IPS DF 6.9 (cell line): ENCODE measurements around the gene CAMTA1.

ENCODE experiments used
- DNase-seq: peaks from one replicate; pipeline ENCODE4 v3.0.0-alpha.2; 2013; ENCODE audit warnings: low read depth, low spot score
- H3K27ac ChIP-seq: one replicate; pipeline ENCODE4 v1.5.1; 2013; ENCODE audit warnings: low read length, control low read depth
- H3K27me3 ChIP-seq: 2 replicates; pipeline ENCODE4 v1.6.1; 2013; ENCODE audit warnings: mild to moderate bottlenecking, low read length; ENCODE audit not compliant: control insufficient read depth, insufficient read depth
- H3K36me3 ChIP-seq: 2 replicates; pipeline ENCODE4 v1.6.1; 2013; ENCODE audit warnings: low read length; ENCODE audit not compliant: control insufficient read depth, insufficient read depth
- H3K4me1 ChIP-seq: 2 replicates; pipeline ENCODE4 v1.6.1; 2013; ENCODE audit warnings: low read length; ENCODE audit not compliant: control insufficient read depth, insufficient read depth
- H3K4me3 ChIP-seq: 2 replicates; pipeline ENCODE4 v1.5.1; 2013; ENCODE audit warnings: mild to moderate bottlenecking, low read length
- H3K9me3 ChIP-seq: 2 replicates; pipeline ENCODE4 v1.6.1; 2013; ENCODE audit warnings: low read length, inconsistent platforms; ENCODE audit not compliant: control insufficient read depth, insufficient read depth
- WGBS: extraction: QIAGEN DNeasy Blood & Tissue Kit; methylation state at CpG from one replicate; pipeline ENCODE4 v1.1.7; 2013; ENCODE audit warnings: mixed read lengths, missing lambda C conversion rate; ENCODE audit not compliant: insufficient read length, insufficient coverage; 5-methylcytosine and 5-hydroxymethylcytosine counted together

Gene CAMTA1

DNA sequence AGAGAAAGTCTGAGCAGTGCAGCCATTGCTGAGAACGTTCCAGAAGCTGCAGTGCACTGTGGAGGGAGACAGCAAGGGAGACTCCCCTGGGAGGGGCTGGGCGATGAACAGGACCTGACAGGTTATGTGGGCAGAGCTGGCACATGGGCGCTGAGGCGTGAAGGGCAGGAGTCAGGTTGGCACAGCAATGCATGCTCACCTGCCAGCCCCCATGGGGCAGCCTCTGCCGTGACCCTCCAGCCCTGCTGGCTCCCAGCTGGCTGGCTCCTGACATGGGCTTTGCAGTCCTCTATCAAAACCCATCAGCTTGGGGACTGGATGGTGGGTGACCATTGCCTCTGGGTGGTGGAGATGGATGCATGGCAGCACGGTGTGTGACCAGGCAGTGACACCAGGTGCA lies 300.3 kb downstream of the CAMTA1 start:
- no peaks in the 10 kb centered on the region for H3K9me3 ChIP-seq
- H3K4me3 ChIP-seq: no peak overlapping the region
- no CpG with 5 or more reads among the region's 6 CpGs for WGBS
- no peaks in the 10 kb centered on the region for H3K4me1 ChIP-seq
- no peak overlapping the region for H3K27ac ChIP-seq
- no peaks in the 10 kb centered on the region for H3K36me3 ChIP-seq
- no peak for DNase-seq
- H3K27me3 ChIP-seq: no peaks in the 10 kb centered on the region

DNA sequence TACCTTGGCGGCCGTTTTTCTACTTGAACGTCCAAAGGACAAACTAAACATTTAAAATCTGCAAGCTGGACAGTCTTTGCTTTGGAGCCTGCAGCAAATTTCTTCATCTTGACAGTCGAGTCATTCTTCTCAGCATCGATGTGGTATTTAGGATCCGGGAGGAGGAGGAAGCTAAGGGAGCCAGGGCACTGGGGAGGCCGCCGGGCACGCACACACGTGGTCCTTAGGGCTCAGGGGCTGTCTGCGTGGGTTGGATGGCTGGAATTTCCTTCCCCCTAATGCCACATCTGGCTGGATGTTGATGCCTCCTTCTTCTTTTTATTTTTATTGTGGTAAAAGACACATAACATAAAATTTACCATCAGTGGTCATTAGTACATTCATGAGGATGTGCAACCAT lies 300.9 kb downstream of the CAMTA1 start:
- Histone ChIP-seq H3K4me3 (no peak overlapping the region), H3K36me3 (no peaks in the 10 kb centered on the region), H3K9me3 (no peaks in the 10 kb centered on the region), H3K27ac (no peak overlapping the region), H3K4me1 (no peaks in the 10 kb centered on the region), H3K27me3 (no peaks in the 10 kb centered on the region)
- DNase-seq: no peak
- no CpG with 5 or more reads among the region's 11 CpGs for WGBS

DNA sequence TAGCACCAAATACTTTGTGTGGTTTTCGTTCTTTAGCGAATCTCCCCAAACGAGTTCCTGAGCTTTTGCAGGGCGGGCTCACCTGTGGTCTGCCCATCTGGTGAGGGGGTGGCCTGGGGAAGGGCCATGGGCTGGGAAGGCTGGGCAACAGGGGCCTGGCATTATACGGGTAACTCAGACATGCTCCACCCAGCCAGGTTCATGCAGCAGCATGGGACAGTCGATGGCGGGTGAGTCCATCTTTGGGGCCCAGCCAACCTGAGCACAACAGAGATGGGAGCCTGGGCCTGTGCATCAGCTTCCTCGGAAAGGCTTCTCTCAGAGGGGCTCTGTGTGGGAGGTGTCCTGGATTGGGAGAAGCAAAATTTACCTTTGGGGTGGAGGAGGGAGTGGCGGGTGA lies 302.6 kb downstream of the CAMTA1 start:
- no peaks in the 10 kb centered on the region for H3K27me3 ChIP-seq
- no peak overlapping the region for H3K27ac ChIP-seq
- WGBS: no CpG with 5 or more reads among the region's 9 CpGs

DNA sequence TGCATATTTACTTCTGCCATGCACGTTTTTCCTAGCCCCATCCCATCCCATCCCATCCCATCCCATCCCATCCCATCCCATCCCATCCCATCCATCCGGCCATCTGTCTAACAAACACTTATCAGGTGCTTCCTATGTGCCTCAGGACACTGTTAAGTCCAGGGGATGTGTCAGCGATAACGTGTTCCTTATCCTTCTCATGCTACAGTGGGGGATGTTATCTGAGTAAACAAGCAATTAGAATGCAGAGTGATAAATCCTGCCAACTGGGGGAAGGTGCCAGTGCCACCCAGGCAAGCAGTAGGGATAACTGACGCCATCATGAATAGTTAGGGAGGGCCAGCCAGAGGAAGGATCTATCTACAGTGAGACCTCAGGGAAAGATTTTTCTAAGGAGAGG lies 304.2 kb downstream of the CAMTA1 start:
- H3K27me3 ChIP-seq: no peaks in the 10 kb centered on the region

More for the DNA sequence above, 302.6 kb downstream of the CAMTA1 start:
- DNase-seq: no peak
- Histone ChIP-seq H3K4me1 (no peaks in the 10 kb centered on the region), H3K9me3 (no peaks in the 10 kb centered on the region), H3K36me3 (no peaks in the 10 kb centered on the region), H3K4me3 (no peak overlapping the region)

DNA sequence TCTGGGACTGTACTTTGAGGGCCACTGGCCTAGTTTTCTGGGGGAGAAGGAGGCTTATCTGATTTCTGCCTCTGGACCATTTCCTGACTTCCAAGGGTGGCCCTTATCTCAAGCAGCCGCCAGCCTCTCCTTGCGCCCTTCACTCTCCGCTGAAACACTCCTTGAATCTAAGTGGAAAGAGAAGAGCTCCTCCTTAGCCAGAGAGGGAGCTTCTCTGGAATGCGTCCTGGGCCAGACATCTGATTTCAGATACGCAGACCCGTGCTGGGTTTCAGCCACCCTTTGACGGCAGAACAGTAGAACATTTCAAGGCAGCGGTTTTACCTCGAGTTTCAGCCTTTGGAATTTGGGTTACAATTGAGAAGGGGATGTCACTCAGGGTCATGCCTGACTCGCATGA lies 308.0 kb downstream of the CAMTA1 start:
- Histone ChIP-seq H3K9me3 (no peaks in the 10 kb centered on the region), H3K27me3 (no peaks in the 10 kb centered on the region), H3K4me1 (no peaks in the 10 kb centered on the region), H3K27ac (no peak overlapping the region), H3K36me3 (no peaks in the 10 kb centered on the region), H3K4me3 (no peak overlapping the region)
- DNase-seq: no peak
- WGBS: no CpG with 5 or more reads among the region's 10 CpGs

More for the DNA sequence above, 304.2 kb downstream of the CAMTA1 start:
- no peak for DNase-seq
- Histone ChIP-seq H3K4me1 (no peaks in the 10 kb centered on the region), H3K9me3 (no peaks in the 10 kb centered on the region), H3K36me3 (no peaks in the 10 kb centered on the region), H3K4me3 (no peak overlapping the region), H3K27ac (no peak overlapping the region)
- WGBS: no CpG with 5 or more reads among the region's 5 CpGs

DNA sequence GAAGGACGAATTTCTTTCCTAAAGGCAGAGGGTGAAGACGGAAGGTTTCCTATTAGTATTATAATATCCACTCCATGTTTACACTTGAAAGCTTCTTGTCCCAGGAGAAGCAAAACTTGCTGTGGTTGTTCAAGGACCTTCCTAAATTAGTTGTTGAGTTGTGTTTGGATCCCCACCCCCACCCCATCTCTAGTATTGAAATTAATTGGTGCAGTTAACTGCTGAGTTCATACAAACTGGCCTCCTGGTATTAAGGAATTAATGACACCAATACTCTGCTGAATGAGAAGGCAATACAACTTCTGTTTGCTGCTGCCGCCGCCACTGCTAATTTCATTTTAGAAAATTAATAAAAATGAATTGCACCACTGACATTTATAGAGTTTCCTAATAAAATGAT lies 308.8 kb downstream of the CAMTA1 start:
- no peak overlapping the region for H3K27ac ChIP-seq
- no peaks in the 10 kb centered on the region for H3K27me3 ChIP-seq
- no peaks in the 10 kb centered on the region for H3K36me3 ChIP-seq
- no peaks in the 10 kb centered on the region for H3K4me1 ChIP-seq
- H3K9me3 ChIP-seq: no peaks in the 10 kb centered on the region
- H3K4me3 ChIP-seq: no peak overlapping the region
- no peak for DNase-seq
- WGBS: no CpG with 5 or more reads among the region's 4 CpGs

DNA sequence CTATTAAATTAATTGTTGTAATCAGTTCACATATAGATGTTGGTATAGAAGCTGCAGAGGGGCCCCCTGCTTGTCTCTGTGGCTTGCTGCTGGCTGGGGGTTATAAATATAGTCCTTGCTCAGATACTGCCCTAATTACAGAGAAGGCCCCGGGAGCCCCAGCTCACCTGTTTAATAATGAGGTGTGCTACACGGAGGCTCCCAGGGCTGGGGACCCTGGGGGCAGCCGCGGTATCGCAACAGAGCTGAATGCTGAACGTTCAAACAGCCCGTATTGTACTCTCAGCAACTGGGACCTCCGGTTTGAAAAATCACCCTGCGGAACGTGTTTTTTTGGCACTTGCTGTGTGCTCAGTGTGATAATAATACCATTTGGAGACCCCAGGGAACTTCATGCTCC lies 309.3 kb downstream of the CAMTA1 start:
- H3K27me3 ChIP-seq: no peaks in the 10 kb centered on the region
- H3K4me3 ChIP-seq: no peak overlapping the region
- H3K4me1 ChIP-seq: no peaks in the 10 kb centered on the region
- no peaks in the 10 kb centered on the region for H3K9me3 ChIP-seq
- DNase-seq: no peak
- whole genome bisulfite sequencing: no CpG with 5 or more reads among the region's 10 CpGs
- no peak overlapping the region for H3K27ac ChIP-seq
- no peaks in the 10 kb centered on the region for H3K36me3 ChIP-seq

DNA sequence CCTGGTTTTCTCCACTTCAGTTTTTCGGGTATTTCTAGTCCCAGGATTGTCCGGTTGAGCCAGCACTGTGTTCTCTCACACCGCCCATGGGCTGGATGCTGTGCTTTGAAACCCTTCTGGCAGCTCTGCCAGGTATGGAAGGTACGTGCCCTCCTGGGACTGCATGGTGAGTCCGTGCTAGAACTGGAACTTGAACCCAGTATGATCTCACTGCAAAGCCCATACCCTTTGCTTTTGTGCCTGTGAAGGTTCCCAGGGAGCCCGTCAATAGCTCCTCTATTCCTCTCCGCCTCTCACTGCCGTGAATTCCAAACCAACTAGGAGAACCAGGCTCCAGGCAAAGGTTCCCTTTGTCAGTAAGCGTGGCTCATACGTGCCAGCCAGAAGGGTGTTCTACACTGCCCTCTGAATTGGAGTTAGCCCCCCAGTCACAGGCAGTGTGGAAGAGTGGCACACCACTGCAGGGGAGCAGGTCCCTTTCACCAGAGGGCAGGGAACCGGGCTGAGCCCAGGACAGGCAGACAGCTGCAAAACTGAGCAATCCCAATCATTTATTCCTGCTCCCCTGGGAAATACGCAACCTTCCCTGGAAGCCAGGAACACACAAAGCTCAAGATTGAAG lies 310.2 kb downstream of the CAMTA1 start:
- Histone ChIP-seq H3K27me3 (no peaks in the 10 kb centered on the region), H3K36me3 (no peaks in the 10 kb centered on the region), H3K4me1 (no peaks in the 10 kb centered on the region), H3K9me3 (no peaks in the 10 kb centered on the region), H3K27ac (no peak overlapping the region), H3K4me3 (no peak overlapping the region)
- DNase-seq: no peak
- no CpG with 5 or more reads among the region's 12 CpGs for WGBS

DNA sequence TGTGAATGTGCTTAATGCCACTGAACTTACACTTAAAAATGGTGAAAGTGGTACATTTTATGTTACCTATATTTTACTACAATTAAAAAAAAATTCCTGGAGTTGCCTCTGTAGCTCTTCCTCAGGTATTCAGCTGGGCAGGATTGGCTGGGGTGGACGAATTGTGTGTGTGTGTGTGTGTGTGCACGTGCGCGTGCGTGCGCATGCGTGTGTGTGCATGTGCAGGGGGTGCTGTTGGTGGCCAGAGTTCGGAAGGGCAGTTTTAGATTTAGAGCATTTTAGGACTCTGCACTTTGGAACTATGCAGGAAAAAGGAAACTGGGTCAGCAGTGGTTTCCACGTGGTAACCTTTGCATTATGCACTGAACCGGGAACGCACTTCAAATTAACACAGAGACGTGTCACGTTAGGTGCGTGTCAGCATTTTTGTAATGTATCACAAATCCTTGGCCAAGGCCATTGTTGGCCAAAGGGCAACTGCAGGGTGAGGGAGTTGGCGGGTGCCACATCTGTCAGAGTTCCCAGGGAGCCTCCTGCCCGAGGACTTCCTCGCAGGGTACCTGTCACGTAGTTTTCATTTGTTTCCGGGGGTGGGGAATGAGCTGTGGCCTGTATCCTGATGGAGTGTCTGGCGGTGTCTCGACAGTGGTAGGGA lies 312.8 kb downstream of the CAMTA1 start:
- H3K27ac ChIP-seq: no peak overlapping the region
- H3K4me3 ChIP-seq: no peak overlapping the region
- H3K36me3 ChIP-seq: no peaks in the 10 kb centered on the region
- H3K4me1 ChIP-seq: no peaks in the 10 kb centered on the region
- no peaks in the 10 kb centered on the region for H3K27me3 ChIP-seq
- no CpG with 5 or more reads among the region's 21 CpGs for WGBS
- no peaks in the 10 kb centered on the region for H3K9me3 ChIP-seq
- no peak for DNase-seq

DNA sequence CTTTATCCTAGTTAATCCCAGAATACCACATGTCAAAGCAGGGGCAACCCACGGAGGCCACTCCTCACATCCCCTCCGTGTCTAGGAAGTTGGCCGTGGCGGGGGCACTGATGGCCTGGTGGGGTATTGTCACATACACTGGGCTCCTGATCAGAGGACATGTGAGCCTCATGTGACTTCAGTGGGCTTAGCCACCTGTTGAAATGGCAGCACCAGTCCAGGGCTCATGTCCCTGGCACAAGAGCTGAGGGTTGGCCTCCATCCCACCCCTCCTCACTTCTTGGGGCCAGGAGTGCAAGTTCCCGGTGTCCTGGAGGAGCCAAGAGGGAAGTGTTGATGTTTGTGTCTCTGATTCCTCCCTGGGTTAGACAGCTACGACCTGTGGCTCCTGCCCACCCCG lies 313.4 kb downstream of the CAMTA1 start:
- no peak overlapping the region for H3K27ac ChIP-seq
- H3K4me1 ChIP-seq: no peaks in the 10 kb centered on the region
- no peak overlapping the region for H3K4me3 ChIP-seq
- no peak for DNase-seq
- H3K27me3 ChIP-seq: no peaks in the 10 kb centered on the region
- H3K9me3 ChIP-seq: no peaks in the 10 kb centered on the region
- no CpG with 5 or more reads among the region's 7 CpGs for WGBS
- H3K36me3 ChIP-seq: no peaks in the 10 kb centered on the region

DNA sequence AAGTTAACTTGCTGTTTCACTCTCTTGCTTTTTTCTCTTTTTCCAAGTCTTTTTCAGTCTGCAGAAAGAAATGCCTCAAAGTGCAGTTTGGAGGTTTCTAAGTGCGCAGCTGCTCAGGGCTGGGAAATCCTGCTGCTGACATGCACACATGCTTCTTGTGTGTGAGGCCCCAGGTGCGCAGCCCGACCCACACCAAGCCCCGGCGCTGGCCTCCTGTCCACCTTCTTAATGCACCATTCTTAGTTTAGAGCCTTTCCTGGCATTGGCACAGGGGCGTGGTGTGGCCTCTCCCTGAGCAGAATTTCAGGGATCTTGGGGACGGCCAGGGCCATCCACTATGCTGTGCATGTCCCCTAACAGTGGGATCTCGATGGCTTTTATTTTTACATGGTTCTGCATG lies 315.2 kb downstream of the CAMTA1 start:
- no CpG with 5 or more reads among the region's 8 CpGs for WGBS
- DNase-seq: no peak

More for the DNA sequence above, 315.2 kb downstream of the CAMTA1 start:
- H3K4me1 ChIP-seq: no peaks in the 10 kb centered on the region
- H3K27me3 ChIP-seq: no peaks in the 10 kb centered on the region
- H3K36me3 ChIP-seq: no peaks in the 10 kb centered on the region
- no peak overlapping the region for H3K4me3 ChIP-seq
- H3K27ac ChIP-seq: no peak overlapping the region
- no peaks in the 10 kb centered on the region for H3K9me3 ChIP-seq
